ENCODE measurements around the gene COX4I1.

GRCh38 chr16:85851034-85851785 lies 51.7 kb downstream of the COX4I1 start:
- TF ChIP-seq CTCF (IDR thresholded peaks at IDR 0.05) = no peak
- no peak for TF ChIP-seq POLR2A (IDR thresholded peaks at IDR 0.05)

Data from thyroid gland (tissue), 4 donors.